GM12864 (cell line): ENCODE data around the gene OR6N1.

Experiments
- DNase-seq: peaks from one replicate; pipeline ENCODE4 v3.0.0-alpha.2; 2011; ENCODE audit warnings: low read depth
- H3K4me3 ChIP-seq: 2 replicates; pipeline ENCODE4 v1.5.1; 2011; ENCODE audit warnings: mild to moderate bottlenecking, low read depth, low read length, control low read depth
- TF ChIP-seq, protein P1 (sequence below): IDR thresholded peaks from 2 replicates; pipeline ENCODE4 v1.5.1; 2011; ENCODE audit warnings: low read depth, mild to moderate bottlenecking, moderate library complexity, low read length, control low read depth, inconsistent platforms; ENCODE audit errors: missing control alignments

Gene OR6N1, protein sequence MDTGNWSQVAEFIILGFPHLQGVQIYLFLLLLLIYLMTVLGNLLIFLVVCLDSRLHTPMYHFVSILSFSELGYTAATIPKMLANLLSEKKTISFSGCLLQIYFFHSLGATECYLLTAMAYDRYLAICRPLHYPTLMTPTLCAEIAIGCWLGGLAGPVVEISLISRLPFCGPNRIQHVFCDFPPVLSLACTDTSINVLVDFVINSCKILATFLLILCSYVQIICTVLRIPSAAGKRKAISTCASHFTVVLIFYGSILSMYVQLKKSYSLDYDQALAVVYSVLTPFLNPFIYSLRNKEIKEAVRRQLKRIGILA

DNA sequence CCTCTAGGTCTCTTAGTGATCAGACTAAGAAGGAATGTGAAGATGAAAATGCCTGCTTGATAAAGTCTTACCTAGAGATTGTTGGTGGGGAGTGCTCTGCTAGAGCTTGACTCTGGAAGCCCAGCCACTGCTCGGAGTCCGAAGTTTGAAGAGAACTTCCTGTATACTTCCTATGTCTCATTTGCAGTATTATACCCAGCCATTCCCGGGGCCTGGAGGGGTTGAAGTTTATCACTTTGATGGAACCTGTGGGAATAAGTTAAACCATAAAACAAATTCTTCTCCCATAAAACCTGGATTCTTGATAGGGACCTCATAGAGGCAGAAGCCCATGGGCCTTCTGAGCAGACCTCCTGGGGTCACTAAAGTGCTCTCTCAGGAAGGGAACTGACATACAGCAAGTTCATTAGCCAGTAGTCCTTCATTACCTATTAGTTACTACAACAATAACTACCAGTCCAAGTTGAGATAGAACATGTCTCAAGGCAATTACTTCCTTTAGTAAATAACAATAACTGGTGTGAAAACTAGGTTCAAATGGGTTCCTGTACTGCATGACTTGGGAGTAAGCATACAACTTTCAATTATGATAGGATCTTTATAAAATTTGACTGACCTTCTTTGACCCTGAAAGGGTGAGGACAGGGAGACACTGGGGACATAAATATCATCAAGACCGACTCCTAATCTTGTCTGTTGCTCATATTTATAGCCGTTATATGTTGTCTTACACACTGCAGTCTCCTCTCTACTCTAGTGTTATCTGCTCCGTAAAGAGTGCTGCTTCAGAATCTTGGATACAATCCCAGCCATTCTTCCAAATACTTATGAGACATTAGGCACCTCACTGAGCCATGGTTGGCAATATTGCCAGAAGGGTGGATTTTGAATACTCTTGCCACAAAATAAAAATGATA lies at the start of gene OR6N1:
TSS of gene OR6N1 (minus strand) at position 246 of the 917 bp plus-strand sequence. CDS start 5,513 bp downstream, outside the sequence.
- TF ChIP-seq, protein P1, sequence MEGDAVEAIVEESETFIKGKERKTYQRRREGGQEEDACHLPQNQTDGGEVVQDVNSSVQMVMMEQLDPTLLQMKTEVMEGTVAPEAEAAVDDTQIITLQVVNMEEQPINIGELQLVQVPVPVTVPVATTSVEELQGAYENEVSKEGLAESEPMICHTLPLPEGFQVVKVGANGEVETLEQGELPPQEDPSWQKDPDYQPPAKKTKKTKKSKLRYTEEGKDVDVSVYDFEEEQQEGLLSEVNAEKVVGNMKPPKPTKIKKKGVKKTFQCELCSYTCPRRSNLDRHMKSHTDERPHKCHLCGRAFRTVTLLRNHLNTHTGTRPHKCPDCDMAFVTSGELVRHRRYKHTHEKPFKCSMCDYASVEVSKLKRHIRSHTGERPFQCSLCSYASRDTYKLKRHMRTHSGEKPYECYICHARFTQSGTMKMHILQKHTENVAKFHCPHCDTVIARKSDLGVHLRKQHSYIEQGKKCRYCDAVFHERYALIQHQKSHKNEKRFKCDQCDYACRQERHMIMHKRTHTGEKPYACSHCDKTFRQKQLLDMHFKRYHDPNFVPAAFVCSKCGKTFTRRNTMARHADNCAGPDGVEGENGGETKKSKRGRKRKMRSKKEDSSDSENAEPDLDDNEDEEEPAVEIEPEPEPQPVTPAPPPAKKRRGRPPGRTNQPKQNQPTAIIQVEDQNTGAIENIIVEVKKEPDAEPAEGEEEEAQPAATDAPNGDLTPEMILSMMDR = no peak
- DNase-seq = no peak

DNA sequence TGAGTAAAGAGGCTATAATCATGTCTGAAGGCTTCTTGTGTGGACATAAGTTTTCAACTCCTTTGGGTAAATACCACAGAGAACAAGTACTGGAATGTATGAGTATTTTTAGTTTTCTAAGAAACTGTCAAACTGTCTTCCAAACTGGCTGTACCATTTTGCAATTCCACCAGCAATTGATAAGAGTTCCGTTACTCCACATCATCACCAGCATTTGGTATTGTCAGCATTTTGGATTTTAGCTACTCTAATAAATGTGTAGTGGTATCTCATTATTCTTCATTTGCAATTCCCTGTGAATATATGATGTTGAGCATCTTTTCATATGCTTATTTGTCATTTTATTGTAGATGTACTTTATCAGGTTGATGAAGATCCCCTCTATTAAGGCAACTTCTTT lies 49.7 kb upstream of the OR6N1 start:
- TF ChIP-seq, protein P1 = no peak
- DNase-seq = no peak
- no peak overlapping the region for H3K4me3 ChIP-seq

More for the DNA sequence above, at the start of gene OR6N1:
- no peak within 1 kb of the TSS for H3K4me3 ChIP-seq

DNA sequence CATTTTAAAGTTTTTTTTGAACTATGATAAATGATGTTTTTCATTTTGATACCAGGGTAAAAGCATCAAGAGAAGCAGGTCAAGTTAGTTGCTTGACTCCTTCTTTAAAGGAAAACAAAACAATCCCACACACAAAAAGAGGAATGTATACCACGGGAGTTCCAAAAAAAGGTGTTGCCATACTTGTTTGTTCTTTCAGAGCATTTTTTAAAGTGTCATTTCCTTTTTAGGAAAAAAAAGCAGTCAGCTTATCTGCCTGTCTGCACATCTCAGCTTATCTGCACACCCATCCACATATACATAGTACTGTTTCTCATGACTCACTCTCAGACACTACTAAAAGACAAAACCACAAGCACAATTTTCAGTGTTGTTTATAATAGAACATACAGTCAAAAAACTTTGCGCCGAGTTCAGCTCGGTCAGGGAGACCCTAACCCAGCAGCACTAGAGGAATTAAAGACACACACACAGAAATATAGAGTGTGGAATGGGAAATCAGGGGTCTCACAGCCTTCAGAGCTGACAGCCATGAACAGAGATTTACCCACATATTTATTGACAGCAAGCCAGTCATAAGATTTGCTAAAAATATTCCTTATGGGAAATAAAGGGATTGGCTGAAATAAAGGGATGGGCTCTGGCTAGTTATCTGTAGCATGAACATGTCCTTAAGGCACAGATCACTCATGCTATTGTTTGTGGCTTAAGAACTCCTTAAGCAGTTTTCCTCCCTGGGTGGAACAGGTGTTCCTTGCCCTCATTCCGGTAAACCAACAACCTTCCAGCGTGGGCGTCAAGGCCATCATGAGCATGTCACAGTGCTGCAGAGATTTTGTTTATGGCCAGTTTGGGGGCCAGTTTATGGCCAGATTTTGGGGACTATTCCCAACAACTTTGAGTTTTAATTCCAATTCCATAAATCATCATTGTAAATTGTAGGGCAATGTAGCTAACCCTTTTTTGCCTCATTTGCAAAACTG lies 47.8 kb upstream of the OR6N1 start:
- TF ChIP-seq, protein P1 = no peak
- H3K4me3 ChIP-seq = no peak overlapping the region
- DNase-seq = no peak

DNA sequence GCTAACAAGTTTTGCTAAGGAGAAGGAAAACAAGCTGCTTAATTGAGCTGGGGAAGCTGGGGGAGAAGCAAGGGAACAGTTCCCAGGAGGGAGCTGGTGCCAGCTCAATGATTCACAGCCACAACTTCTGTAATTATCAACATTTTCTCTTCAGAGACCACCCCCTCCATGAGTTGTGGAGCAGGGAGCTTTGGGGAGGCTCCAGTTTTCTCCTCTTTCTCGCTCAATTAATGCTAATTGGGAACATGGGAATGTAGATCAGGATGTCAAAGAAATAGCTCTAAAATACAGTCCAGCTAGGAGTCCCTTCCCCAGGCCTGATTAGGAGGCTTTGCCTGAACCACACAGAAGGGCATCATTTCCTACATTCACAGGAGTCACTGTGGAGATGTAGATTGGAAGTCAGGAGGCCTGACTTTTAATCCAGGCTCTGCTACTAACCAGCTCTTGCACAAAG lies 47.0 kb upstream of the OR6N1 start:
- DNase-seq = no peak

DNA sequence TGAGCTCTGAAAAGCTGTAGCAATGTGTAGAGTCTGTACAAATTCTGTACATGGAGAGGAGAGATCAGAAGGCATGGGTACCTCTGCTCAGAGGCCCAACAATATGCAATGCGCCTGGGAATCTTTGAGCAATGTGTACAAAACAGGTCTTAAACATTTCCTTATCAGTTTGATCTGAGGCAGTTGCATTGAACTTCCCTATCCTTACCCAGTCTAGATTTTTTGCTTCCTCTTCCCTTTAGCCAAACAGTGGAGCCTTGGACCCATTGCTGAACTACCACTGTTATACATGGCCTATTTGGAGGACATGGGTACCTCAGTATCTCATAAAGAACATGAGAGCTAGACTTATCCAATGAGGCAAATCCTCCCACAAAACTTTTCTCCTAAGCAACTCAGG lies 46.6 kb upstream of the OR6N1 start:
- no peak overlapping the region for H3K4me3 ChIP-seq
- DNase-seq = no peak
- TF ChIP-seq, protein P1 = no peak

More for the DNA sequence above, 47.0 kb upstream of the OR6N1 start:
- no peak overlapping the region for H3K4me3 ChIP-seq
- TF ChIP-seq, protein P1 = no peak

DNA sequence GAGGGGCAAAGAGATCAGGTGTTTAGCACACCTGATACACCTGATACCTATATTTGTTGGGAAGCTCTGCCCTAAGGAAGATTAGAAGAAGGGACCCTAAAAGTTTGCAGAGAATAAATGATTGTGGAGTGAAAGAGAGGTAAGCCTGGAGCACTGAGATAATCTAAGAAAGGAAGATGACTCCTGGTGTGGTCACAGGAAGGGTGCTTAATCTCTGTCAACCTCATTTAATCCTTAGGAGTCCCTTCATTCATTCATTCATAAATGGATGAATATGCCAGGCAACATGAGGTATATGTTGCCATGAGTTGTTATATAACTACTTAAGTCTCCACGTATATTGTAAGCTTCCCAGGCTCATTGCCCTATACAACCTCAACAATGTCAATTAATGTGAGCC lies 43.0 kb upstream of the OR6N1 start:
- no peak overlapping the region for H3K4me3 ChIP-seq

More for the DNA sequence above, 43.0 kb upstream of the OR6N1 start:
- TF ChIP-seq, protein P1 = no peak
- no peak for DNase-seq
